Mesodermal cell (in vitro differentiated cells): ENCODE results near the gene RUFY2.
"Not testable (repeated sequence)": the region's sequence is repeated elsewhere in the genome, so short reads cannot be mapped to it uniquely, and the experiment has no call there.

ENCODE experiments used
- H3K27ac ChIP-seq: 2 replicates; pipeline ENCODE4 v1.7.0; 2013; ENCODE audit warnings: mild to moderate bottlenecking, low read depth, low read length, moderate library complexity; ENCODE audit not compliant: severe bottlenecking
- H3K36me3 ChIP-seq: 2 replicates; pipeline ENCODE4 v1.7.1; 2013; ENCODE audit warnings: mild to moderate bottlenecking, low read length, moderate library complexity; ENCODE audit not compliant: control insufficient read depth, insufficient read depth
- H3K4me1 ChIP-seq: one replicate; pipeline ENCODE4 v1.7.1; 2013; ENCODE audit warnings: mild to moderate bottlenecking, low read length; ENCODE audit not compliant: insufficient read depth, control insufficient read depth, poor library complexity, severe bottlenecking
- H3K4me3 ChIP-seq: 2 replicates; pipeline ENCODE4 v1.7.0; 2013; ENCODE audit warnings: low read length, control low read depth, mild to moderate bottlenecking; ENCODE audit not compliant: insufficient read depth, poor library complexity, severe bottlenecking; ENCODE audit errors: extremely low read depth
- H3K9me3 ChIP-seq: 2 replicates; pipeline ENCODE4 v1.7.1; 2013; ENCODE audit warnings: mild to moderate bottlenecking, low read length, moderate library complexity; ENCODE audit not compliant: control insufficient read depth
- WGBS, 2 experiments: methylation state at CpG; one replicate each; pipeline ENCODE4 v1.1.5; 2013; ENCODE audit warnings: missing lambda C conversion rate in 2 of 2; ENCODE audit not compliant: insufficient coverage in 2 of 2; 5-methylcytosine and 5-hydroxymethylcytosine counted together

The RUFY2 gene

DNA sequence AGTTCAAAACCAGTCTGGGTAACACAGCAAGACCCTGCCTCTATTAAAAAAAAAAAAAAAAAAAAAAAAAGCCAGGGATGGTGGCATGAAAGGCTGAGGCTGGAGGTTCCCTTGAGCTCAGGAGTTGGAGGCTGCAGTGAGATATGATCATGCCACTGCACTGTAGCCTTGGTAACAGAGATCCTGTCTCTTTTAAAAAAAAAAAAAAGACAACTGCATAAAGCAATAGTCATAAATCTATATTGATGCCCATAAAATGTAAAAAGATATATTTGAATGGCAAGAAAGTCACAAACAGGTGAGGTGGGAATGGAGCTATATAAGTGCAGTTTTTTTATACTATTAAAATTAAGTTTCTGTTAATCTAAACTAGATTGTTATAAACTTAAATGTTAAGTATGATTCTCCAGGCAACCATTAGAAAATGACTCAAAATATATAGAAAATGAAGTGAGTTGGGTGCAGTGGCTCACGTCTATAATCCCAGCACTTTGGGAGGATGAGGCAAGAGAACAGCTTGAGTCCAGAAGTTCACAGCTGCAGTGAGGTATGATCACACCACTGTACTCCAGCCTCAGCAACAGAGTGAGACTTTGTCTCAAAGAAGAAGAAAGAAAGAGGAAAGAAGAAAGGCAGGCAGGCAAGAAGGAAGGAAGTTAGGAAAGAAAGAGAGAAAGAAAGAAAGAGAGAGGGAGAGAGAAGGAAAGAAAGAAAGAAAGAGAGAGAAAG, 88.6 kb downstream of the RUFY2 start:
- H3K27ac ChIP-seq, result no peak overlapping the region
- WGBS, 2 experiments, result no CpG with 5 or more reads among the region's 1 CpG
- H3K4me1 ChIP-seq, result no peaks in the 10 kb centered on the region
- H3K9me3 ChIP-seq, result peaks cover 10% of the 10 kb centered on the region
- H3K4me3 ChIP-seq, result no peak overlapping the region
- H3K36me3 ChIP-seq, result no peaks in the 10 kb centered on the region

DNA sequence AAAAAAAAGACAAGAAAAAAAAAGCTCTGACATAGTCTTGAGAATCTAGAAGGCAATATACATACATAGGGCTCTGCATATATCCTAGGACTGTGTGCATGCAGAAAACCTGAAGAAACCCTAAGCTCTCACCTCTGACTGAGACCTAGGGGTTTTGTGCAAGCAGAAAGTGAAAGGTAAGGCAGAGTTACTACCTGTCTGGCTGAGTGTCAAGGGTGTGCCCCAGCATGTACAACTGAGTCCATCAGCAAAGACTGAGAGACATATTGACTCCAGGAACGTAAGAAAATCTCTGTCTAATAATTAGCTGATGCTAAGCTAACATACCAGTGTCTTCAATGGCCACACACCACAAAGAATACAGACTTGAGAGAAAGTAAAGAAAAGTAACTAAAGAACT, 91.5 kb downstream of the RUFY2 start:
- no CpG with 5 or more reads among the region's 1 CpG for WGBS, 2 experiments
- no peak overlapping the region for H3K4me3 ChIP-seq
- no peaks in the 10 kb centered on the region for H3K36me3 ChIP-seq
- H3K27ac ChIP-seq, result no peak overlapping the region
- peaks cover 10% of the 10 kb centered on the region for H3K9me3 ChIP-seq
- no peaks in the 10 kb centered on the region for H3K4me1 ChIP-seq

DNA sequence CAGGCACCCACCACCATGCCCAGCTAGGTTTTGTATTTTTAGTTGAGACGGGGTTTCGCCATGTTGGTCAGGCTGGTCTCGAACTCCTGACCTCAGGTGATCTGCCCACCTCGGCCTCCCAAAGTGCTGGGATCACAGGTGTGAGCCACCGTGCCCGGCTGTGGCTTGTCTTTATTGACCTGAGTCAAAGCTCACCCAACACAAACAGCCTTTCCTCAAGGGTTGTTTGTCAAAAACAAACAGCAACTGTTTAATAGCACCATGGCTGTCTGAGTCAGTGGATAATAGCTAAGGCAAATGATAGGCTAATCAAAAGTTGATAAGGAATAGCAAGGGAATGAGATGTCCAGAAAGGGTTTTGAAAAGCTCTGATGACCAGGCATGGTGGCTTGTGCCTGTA, 92.1 kb downstream of the RUFY2 start:
- not testable (repeated sequence) for H3K4me1 ChIP-seq, H3K9me3 ChIP-seq, H3K4me3 ChIP-seq, H3K36me3 ChIP-seq, H3K27ac ChIP-seq
- WGBS, 2 experiments, result 88 to 100% methylated on average over 3 of the region's 6 CpGs

- no peaks in the 10 kb centered on the region for H3K4me1 ChIP-seq
- H3K27ac ChIP-seq, result no peak overlapping the region
- H3K4me3 ChIP-seq, result no peak overlapping the region
- H3K9me3 ChIP-seq, result no peaks in the 10 kb centered on the region
- H3K36me3 ChIP-seq, result no peaks in the 10 kb centered on the region
Observed at GRCh38 chr10:68310531-68310930, 96.5 kb downstream of the RUFY2 start.

- Histone ChIP-seq H3K4me3 (no peak overlapping the region), H3K27ac (no peak overlapping the region), H3K36me3 (no peaks in the 10 kb centered on the region), H3K9me3 (no peaks in the 10 kb centered on the region), H3K4me1 (no peaks in the 10 kb centered on the region)
- no CpG with 5 or more reads among the region's 1 CpG for WGBS, 2 experiments
Observed at GRCh38 chr10:68305854-68306253, 101.2 kb downstream of the RUFY2 start.

DNA sequence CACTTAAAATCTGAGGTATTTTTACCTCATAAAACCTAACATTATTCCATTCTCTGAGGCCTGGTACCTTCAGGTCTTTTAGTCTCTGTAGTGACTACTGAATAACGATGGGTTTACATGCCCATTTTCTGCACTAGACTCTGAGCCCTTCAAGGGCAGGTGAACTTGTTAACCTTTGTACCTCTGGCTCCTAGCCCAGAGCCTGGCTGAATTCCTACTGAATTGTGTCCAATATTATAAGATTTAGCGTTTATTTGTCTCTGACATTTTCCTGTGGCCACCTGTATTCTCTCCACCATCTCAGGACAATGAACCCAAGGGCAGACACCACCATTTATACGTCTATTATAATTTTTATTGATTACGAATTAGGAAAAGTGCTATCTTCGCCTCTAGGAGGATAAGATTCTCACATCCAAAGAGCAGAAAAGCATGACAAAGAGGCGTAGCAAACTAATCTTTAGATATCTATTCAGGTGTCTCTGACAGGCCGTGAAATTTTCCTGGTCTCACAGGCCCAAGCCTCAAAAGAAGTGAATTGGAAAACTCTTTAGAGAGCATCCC, 103.1 kb downstream of the RUFY2 start:
- H3K27ac ChIP-seq, result no peak overlapping the region
- H3K9me3 ChIP-seq, result no peaks in the 10 kb centered on the region
- no peak overlapping the region for H3K4me3 ChIP-seq
- H3K4me1 ChIP-seq, result no peaks in the 10 kb centered on the region
- no peaks in the 10 kb centered on the region for H3K36me3 ChIP-seq
- WGBS, 2 experiments, result 94 to 97% methylated on average over 3 of the region's 7 CpGs

DNA sequence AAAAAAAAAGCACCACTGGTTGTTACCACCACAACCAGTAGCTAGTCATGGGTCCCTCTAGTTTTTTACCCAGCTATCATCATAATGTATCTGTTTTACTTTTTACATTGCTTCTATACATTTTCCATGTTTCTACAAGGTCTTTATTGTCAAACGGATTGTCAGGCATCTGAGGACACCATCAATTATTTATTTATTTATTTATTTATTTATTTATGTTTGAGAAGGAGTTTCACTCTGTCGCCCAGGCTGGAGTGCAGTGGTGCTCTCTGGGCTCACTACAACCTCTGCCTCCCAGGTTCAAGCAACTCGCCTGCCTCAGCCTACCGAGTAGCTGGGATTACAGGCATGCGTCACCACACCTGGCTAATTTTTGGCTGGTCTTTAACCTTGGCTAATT, 104.2 kb downstream of the RUFY2 start:
- Histone ChIP-seq H3K27ac (no peak overlapping the region), H3K4me3 (no peak overlapping the region), H3K36me3 (no peaks in the 10 kb centered on the region), H3K4me1 (no peaks in the 10 kb centered on the region), H3K9me3 (no peaks in the 10 kb centered on the region)
- 69 to 97% methylated on average over 3 to 4 of the region's 5 CpGs for WGBS, 2 experiments

DNA sequence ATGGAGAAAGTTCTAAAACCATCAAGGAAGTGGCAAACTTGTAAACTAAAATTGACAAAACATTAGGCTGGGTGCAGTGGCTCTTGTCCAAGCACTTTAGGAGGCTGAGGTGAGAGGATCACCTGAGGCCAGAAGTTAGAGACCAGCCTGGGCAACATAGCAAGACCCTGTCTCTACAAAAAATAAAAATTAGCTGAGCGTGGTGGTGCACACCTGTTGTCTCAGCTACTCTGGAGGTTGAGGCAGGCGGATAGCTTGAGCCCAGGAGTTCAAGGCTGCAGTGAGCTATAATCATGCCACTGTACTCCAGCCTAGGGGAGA, 104.6 kb downstream of the RUFY2 start:
- H3K4me1 ChIP-seq, result no peaks in the 10 kb centered on the region
- no peaks in the 10 kb centered on the region for H3K9me3 ChIP-seq
- no peaks in the 10 kb centered on the region for H3K36me3 ChIP-seq
- no peak overlapping the region for H3K27ac ChIP-seq
- WGBS, 2 experiments, result 42% methylated on average over 2 of the region's 2 CpGs; no CpG with 5 or more reads in 1 of the 2 experiments
- no peak overlapping the region for H3K4me3 ChIP-seq

DNA sequence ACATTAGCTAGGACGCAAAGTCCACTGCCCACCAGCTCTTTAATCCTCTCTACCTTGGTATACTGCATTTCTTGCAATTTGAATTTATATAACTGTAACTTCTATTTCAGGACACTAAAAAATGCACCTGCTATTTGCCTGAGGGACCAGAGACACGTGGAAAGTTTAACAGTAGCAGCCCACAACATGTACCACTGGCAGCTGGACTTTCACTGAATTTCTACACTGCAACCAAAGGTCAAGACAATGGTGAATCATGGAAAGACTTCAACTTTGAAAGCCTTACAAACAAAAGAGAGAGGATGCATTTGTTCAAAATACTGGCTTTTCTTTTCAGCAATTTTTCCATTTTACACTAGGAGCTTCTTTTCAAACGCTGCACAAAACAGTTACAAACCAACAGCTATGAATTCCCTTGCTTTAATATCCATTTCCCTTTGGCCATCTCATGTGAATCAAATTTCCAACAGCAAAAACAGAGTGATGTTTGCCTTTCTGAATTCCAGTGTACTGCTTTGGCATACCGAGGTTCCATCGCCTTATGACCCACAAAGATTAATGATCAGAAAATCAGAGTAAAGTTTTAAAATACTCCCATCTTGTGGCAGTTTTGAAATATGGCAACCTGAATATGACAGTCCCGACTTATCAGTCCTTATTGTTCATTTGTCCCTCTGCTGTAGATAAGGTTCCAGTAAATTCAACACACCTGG, 105.1 kb downstream of the RUFY2 start:
- 79 to 90% methylated on average over 4 to 5 of the region's 6 CpGs for WGBS, 2 experiments
- no peak overlapping the region for H3K4me3 ChIP-seq
- H3K36me3 ChIP-seq, result no peaks in the 10 kb centered on the region
- H3K4me1 ChIP-seq, result no peaks in the 10 kb centered on the region
- no peak overlapping the region for H3K27ac ChIP-seq
- no peaks in the 10 kb centered on the region for H3K9me3 ChIP-seq

GRCh38 chr10:68301301-68301700, 105.8 kb downstream of the RUFY2 start:
- H3K4me1 ChIP-seq, result no peaks in the 10 kb centered on the region
- no peaks in the 10 kb centered on the region for H3K9me3 ChIP-seq
- 92 to 100% methylated on average over 1 of the region's 3 CpGs for WGBS, 2 experiments
- no peak overlapping the region for H3K27ac ChIP-seq
- no peak overlapping the region for H3K4me3 ChIP-seq
- no peaks in the 10 kb centered on the region for H3K36me3 ChIP-seq
